AG10803 (cell line): ENCODE data around the gene MRPS23.
A peak's percentile ranks its signal among the peaks of the same experiment; 100 is the strongest.

Experiments used
- DNase-seq: peaks from one replicate; pipeline ENCODE4 v3.0.0; 2010; ENCODE audit warnings: low read depth
- H3K4me3 ChIP-seq: 2 replicates; pipeline ENCODE4 v1.5.1; 2011; ENCODE audit warnings: mild to moderate bottlenecking, low read length, control low read depth
- TF ChIP-seq, protein P1 (sequence below): conservative IDR thresholded peaks from 2 replicates; pipeline ENCODE4 v1.5.1; 2011; ENCODE audit warnings: mild to moderate bottlenecking, low read length, control low read depth, inconsistent platforms

Gene MRPS23

DNA sequence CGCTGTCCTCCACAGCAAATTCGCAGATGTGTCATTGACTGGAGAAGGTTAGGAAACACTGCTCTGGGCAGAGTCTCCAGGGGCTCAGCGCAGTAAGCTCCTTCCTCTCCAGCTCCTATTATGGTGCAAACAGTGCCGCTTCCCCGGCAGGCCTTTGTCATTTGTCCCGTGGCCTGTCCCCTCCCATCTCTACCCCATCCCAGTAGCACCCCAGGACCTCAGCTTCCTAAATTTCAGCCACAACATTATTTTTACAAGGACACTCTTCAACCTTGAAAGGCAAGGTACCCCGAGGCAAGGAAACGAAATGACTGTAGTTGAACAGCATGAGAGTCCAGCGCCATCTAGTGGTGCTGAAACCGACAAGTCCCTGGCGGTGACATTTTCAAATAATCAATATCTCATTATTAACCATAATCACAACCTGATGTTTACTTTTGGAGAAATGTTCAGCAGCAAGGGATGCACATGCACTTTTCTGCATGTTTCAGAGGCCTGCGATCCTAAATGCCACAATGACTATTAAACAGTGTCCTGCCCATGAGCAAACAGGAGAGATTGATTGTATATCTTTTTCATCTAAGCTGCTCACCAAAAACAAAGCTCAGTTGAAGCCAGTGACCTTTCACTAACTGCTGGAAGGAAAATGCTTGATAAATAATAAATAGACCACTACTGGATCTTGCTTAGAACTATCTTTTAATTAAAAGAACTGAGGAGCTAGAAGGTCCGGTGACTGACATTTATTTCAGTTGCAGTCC lies 16.5 kb downstream of the MRPS23 start:
- H3K4me3 ChIP-seq, result peak overlapping the region; percentile 64
- DNase-seq, result peak; percentile 76
- TF ChIP-seq, protein P1, sequence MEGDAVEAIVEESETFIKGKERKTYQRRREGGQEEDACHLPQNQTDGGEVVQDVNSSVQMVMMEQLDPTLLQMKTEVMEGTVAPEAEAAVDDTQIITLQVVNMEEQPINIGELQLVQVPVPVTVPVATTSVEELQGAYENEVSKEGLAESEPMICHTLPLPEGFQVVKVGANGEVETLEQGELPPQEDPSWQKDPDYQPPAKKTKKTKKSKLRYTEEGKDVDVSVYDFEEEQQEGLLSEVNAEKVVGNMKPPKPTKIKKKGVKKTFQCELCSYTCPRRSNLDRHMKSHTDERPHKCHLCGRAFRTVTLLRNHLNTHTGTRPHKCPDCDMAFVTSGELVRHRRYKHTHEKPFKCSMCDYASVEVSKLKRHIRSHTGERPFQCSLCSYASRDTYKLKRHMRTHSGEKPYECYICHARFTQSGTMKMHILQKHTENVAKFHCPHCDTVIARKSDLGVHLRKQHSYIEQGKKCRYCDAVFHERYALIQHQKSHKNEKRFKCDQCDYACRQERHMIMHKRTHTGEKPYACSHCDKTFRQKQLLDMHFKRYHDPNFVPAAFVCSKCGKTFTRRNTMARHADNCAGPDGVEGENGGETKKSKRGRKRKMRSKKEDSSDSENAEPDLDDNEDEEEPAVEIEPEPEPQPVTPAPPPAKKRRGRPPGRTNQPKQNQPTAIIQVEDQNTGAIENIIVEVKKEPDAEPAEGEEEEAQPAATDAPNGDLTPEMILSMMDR, result peak; percentile 92

- no peak for DNase-seq
- H3K4me3 ChIP-seq, result peak overlapping the region; percentile 64
Measured at GRCh38 chr17:57832314-57833178, 17.3 kb downstream of the MRPS23 start.

GRCh38 chr17:57830880-57831279 lies 19.0 kb downstream of the MRPS23 start:
- no peak for DNase-seq
- H3K4me3 ChIP-seq, result no peak overlapping the region
- TF ChIP-seq, protein P1, result no peak

More at GRCh38 chr17:57832314-57833178, 17.3 kb downstream of the MRPS23 start:
- TF ChIP-seq, protein P1, result no peak

GRCh38 chr17:57823469-57824401 lies 26.1 kb downstream of the MRPS23 start:
- TF ChIP-seq, protein P1, result no peak
- H3K4me3 ChIP-seq, result no peak overlapping the region
- peak; percentile 47 for DNase-seq

DNA sequence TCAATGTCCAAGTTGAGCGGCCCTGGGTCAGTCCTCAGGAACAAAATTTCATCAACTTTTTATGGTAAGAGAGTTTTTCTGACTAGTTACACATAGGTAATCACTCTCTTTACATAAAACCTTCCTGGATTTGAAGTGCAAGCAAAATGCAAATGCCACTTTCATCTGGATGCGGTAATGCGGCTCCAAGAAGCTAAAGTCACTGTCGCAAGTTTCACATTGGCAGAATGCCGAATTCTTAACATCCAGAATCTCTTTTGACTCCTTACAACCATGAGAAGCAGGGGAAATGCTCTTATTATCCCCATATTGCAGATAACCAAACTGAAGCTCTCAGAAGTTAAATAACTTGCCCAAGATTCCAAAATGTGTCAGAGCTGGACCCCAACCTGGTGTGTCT lies 30.0 kb downstream of the MRPS23 start:
- no peak for DNase-seq
- TF ChIP-seq, protein P1, result no peak
- H3K4me3 ChIP-seq, result no peak overlapping the region

GRCh38 chr17:57819285-57819684 lies 30.6 kb downstream of the MRPS23 start:
- DNase-seq, result no peak
- TF ChIP-seq, protein P1, result no peak
- no peak overlapping the region for H3K4me3 ChIP-seq
